ENCODE data around the gene ALCAM.
A peak's percentile ranks its signal among the peaks of the same experiment; 100 is the strongest.

ALCAM gene

DNA sequence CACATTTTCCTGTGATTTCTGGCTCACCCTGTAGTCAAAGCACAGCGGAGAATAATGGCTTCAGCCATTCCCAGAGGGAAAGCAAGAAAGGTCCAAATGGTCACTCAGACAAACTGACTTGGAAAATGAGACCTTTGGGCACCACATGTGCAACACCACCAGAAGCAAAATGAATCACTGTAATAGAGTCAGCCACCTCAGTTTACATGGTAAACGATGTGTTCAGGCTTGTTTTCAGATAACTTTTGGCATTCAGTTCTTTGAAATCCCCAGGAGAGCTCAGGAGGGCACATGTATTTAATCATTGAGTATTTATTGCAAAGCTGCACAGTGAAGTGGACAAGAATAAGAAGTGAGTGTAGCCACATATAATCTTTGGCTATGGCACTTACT is 38.4 kb upstream of the ALCAM start:
- DNase-seq (ENCODE audit: low read depth, low spot score): no peak
- in situ Hi-C loops (cut with HindIII; ENCODE audit: low sequenced_read_pairs): no loop called here
- H3K4me3 ChIP-seq (ENCODE audit: low read depth, low read length): no peak overlapping the region
- TF ChIP-seq, protein P1, sequence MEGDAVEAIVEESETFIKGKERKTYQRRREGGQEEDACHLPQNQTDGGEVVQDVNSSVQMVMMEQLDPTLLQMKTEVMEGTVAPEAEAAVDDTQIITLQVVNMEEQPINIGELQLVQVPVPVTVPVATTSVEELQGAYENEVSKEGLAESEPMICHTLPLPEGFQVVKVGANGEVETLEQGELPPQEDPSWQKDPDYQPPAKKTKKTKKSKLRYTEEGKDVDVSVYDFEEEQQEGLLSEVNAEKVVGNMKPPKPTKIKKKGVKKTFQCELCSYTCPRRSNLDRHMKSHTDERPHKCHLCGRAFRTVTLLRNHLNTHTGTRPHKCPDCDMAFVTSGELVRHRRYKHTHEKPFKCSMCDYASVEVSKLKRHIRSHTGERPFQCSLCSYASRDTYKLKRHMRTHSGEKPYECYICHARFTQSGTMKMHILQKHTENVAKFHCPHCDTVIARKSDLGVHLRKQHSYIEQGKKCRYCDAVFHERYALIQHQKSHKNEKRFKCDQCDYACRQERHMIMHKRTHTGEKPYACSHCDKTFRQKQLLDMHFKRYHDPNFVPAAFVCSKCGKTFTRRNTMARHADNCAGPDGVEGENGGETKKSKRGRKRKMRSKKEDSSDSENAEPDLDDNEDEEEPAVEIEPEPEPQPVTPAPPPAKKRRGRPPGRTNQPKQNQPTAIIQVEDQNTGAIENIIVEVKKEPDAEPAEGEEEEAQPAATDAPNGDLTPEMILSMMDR (IDR thresholded peaks at IDR 0.05; ENCODE audit: low read depth, low read length): no peak

- TF ChIP-seq, protein P1 (IDR thresholded peaks at IDR 0.05; ENCODE audit: low read depth, low read length): no peak
- in situ Hi-C loops (cut with HindIII; ENCODE audit: low sequenced_read_pairs): no loop called here
- no peak overlapping the region for H3K4me3 ChIP-seq (ENCODE audit: low read depth, low read length)
- DNase-seq (ENCODE audit: low read depth, low spot score): no peak
Measured at GRCh38 chr3:105332961-105333360, 33.7 kb upstream of the ALCAM start.

GRCh38 chr3:105334138-105334882 is 32.4 kb upstream of the ALCAM start:
- DNase-seq (ENCODE audit: low read depth, low spot score): peak; percentile 55
- in situ Hi-C loops (cut with HindIII; ENCODE audit: low sequenced_read_pairs): no loop called here
- H3K4me3 ChIP-seq (ENCODE audit: low read depth, low read length): no peak overlapping the region
- TF ChIP-seq, protein P1 (IDR thresholded peaks at IDR 0.05; ENCODE audit: low read depth, low read length): no peak

DNA sequence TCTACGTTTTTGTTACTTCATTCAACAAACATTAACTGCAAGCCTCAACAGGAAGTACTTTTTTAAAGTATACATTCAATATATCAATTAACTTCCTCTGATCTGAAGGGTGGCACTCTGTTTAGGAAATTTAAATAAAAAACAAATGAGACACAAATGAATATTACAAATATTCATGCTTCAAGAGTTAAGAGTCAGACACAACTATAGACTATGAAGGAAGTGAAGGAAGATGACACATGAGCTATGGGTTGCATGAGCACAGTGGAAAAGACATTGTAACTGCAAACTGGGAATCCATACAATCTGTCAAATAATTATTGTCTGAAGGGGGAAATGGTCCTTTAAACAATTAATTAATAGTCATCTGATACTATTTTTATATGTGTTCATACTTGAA is 26.8 kb upstream of the ALCAM start:
- in situ Hi-C loops (cut with HindIII; ENCODE audit: low sequenced_read_pairs): no loop called here
- TF ChIP-seq, protein P1 (IDR thresholded peaks at IDR 0.05; ENCODE audit: low read depth, low read length): no peak
- no peak for DNase-seq (ENCODE audit: low read depth, low spot score)
- H3K4me3 ChIP-seq (ENCODE audit: low read depth, low read length): no peak overlapping the region

GRCh38 chr3:105343991-105344390 is 22.7 kb upstream of the ALCAM start:
- H3K4me3 ChIP-seq (ENCODE audit: low read depth, low read length): no peak overlapping the region
- TF ChIP-seq, protein P1 (IDR thresholded peaks at IDR 0.05; ENCODE audit: low read depth, low read length): no peak
- in situ Hi-C loops (cut with HindIII; ENCODE audit: low sequenced_read_pairs): no loop called here
- DNase-seq (ENCODE audit: low read depth, low spot score): no peak

GRCh38 chr3:105345156-105345555 is 21.6 kb upstream of the ALCAM start:
- in situ Hi-C loops (cut with HindIII; ENCODE audit: low sequenced_read_pairs): no loop called here
- TF ChIP-seq, protein P1 (IDR thresholded peaks at IDR 0.05; ENCODE audit: low read depth, low read length): no peak

More at GRCh38 chr3:105345156-105345555, 21.6 kb upstream of the ALCAM start:
- no peak overlapping the region for H3K4me3 ChIP-seq (ENCODE audit: low read depth, low read length)
- no peak for DNase-seq (ENCODE audit: low read depth, low spot score)

Measured in astrocyte of the spinal cord (primary cell).